GM12874 (cell line): ENCODE measurements around the gene SORCS2.

Source experiments
- TF ChIP-seq, protein P1 (sequence below): IDR thresholded peaks from 2 replicates; pipeline ENCODE4 v1.5.1; 2011; ENCODE audit warnings: low read depth, mild to moderate bottlenecking, control low read depth, low read length, moderate library complexity; ENCODE audit not compliant: insufficient read depth

The SORCS2 gene

DNA sequence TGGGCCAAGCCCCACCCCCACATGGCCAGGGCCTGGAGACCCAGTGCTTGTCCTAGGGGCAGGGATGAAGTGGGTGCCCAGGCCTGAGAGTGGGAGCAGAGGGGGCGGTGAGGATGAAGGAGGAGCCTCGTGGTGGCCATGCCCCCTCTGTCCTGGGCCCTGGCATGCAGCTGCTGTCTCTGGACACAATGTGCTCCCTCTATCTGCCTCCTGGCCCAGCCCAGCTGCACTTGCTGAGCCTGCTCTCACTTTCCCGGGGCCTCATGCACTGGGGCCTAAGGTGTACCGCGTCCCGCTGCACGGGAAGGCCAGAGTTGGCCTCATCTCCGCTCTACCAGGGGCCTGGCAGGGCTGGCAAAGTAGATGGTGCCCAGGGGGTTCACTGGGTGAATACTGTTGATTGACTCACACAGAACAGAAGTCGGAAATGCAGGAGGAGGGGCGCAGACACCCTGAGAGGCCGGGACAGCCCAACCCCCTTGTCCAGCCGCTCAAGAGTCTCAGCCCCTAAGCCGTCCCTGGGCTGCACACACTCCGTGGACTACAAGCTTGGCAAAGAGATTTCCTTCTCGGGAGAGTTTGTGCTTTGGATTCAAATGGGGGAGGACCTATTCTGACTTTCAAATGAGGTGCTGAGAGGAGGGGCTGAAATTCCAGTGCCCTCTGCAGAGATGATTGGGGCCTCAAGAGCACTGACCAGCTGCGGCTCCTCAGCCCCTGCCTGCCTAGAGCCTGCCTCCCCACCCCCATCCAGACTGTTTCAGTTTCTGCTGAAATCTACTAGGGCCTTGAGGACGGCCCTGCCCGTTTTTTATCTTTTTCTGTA, 130.0 kb downstream of the SORCS2 start:
- TF ChIP-seq, protein P1, sequence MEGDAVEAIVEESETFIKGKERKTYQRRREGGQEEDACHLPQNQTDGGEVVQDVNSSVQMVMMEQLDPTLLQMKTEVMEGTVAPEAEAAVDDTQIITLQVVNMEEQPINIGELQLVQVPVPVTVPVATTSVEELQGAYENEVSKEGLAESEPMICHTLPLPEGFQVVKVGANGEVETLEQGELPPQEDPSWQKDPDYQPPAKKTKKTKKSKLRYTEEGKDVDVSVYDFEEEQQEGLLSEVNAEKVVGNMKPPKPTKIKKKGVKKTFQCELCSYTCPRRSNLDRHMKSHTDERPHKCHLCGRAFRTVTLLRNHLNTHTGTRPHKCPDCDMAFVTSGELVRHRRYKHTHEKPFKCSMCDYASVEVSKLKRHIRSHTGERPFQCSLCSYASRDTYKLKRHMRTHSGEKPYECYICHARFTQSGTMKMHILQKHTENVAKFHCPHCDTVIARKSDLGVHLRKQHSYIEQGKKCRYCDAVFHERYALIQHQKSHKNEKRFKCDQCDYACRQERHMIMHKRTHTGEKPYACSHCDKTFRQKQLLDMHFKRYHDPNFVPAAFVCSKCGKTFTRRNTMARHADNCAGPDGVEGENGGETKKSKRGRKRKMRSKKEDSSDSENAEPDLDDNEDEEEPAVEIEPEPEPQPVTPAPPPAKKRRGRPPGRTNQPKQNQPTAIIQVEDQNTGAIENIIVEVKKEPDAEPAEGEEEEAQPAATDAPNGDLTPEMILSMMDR: no peak

DNA sequence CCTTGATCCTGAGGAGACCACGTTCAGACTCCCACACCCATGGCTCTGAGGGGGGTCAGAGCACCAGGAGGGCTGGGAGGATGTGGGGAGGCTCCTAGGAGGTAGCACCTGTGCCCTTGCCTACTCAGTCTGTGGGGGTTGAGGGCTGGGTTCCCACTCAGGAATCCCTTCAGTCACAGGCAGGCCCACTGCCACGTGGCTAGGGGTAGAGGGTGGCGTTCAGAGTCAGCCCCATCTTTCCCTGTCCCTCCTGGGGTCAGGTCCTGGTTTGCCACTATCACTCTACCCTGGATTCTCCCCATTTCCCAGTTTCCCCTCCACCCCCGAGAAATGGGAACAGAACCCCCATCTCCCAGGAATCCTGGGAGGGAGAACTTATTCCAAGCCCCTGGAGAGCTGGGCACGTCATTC, 131.1 kb downstream of the SORCS2 start:
- TF ChIP-seq, protein P1: no peak

DNA sequence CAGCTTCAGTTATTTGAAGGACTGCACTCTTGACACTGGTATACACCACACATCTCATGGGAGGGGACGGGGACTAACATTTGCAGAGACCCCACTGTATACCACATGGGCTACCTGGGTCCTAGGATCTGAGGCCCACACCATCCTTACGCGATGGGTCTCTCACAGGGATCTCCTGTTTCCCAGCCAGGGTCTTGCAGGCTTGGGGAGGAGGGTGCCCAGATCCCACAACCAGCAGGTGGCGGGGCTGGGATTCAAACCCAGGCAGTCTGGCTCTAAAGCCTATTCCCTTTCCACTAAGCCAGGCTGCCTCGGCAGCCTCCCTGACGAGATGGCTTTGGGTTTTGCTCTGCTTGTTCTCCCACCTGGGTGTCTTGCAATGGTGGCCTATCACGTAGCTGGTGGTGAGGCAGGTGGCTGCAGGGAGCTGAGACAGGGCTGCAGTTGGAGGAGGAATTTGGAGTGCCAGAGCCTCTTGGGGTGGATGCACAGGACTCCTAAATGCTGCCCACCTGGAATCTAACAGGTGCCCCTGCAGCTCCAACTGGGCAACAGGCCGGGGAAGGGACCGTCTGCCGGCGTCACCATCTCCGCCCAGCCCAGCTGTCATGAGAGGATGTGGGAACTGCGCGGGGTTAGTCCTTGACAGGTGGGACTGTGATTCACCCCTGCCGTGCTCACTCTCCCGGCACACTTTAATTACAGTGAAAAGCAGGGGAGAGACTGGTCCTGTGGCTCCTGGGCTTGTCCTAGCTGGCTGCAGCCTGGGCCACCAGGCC, 131.7 kb downstream of the SORCS2 start:
- TF ChIP-seq, protein P1: no peak

DNA sequence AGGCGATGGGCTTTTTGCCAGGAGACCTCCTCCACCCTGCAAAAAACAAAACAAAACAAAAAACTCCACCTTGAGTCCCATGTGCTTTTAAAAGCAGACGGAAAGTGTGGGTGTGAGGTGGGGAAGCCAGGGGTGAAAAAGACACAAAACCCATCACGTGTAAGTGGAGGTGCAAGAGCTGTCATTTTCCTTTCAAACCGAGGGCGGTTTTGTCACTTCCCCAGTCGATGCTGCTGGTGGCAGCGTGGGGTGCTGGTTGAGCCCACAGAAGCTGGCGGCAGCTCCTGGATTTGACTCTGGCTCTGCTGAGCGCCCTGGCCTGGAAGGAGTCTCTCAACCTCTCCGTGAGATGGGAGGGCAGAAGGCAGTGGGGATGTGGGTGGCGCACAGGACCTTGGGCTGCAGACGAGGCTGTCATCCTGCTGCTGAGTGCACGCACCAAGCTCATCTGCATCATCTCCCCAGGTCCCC, 132.3 kb downstream of the SORCS2 start:
- TF ChIP-seq, protein P1: no peak

DNA sequence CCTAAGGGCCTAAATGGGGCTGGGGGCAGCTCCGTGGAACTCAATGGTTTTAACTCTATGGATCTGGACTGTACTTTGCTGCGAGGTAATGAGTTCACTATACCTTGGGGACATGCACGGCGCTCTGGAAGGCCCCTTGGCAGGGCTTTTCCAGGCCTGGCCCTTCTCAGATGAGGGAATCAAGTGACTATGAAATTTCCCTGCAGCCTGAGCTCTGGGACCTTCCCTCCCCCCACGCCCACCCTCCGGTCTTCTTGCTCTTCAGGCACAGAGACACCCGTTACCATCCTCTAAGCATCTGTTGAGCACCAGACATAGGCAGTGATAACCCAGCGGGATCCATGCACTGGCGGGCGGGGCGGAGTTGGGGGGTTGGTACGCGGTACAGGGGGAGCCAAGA, 133.2 kb downstream of the SORCS2 start:
- TF ChIP-seq, protein P1: no peak

DNA sequence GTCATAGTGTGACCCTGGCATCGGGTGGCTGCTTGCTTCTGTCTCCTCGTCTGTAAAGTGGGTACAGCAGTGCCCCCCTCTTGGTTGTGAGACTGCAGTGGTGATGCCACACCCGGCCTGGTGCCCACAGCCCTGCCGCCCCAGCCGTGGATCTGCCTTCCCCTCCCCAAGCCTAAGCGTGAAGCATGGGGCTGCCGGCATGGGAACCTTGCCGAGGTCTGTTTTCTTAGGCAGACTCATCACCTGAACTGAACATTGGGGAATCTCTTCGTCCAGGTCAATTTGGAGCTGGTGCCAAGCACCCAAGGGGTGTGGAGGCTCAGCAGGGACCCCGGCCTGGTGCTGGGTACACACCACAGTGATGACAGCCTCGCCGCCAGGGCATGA, 134.0 kb downstream of the SORCS2 start:
- TF ChIP-seq, protein P1: no peak

DNA sequence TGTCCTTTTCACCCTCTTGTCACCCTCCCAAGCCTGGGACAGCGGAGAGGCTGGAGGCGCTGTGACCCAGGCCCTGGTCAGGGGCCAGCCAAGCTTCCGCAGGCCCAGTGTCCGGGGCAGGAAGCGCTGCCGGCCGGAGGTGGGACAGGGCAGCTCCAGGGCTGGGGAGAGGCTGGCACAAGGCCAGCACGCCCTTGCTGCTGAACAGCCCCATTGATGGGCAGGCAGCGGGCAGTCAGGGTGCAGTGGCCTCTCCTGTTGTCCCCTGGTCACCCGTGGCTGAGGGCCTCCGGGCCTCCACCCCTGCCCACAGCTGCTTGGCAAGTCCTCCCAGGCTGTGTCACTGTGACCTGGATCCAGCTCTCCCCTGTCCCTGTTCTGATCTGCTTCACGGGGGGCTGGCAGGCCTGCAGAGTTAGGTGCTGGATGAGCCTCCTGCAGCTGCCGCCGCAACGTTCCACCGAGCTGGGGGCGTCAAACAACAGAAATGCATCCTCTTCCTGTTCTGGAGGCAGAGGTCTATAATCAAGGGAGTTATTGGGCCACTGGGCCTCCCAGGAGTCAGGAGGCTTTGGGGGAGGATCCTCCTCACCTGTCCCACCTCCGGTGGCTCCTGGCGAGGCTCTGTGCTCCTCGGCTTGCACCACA, 134.5 kb downstream of the SORCS2 start:
- TF ChIP-seq, protein P1: no peak
